Bronchial epithelial cell (primary cell): Measurements from ENCODE around the gene UBE2E3. TPM values are rescaled to one million over a fixed set of nuclear protein-coding genes. Genes with fewer than 3 reads are reported as not detected.

Experiments used
- DNase-seq: peaks from one replicate; pipeline ENCODE4 v3.0.0-alpha.2; 2010; ENCODE audit warnings: low read depth
- FAIRE-seq: peaks from 2 replicates; lab custom pipeline; 2011; peaks lifted over from hg19 to GRCh38; lab: Jason Lieb, UNC
- H3K27me3 ChIP-seq: 2 replicates; pipeline ENCODE4 v1.5.1; 2011; ENCODE audit warnings: low read length; ENCODE audit not compliant: control insufficient read depth, insufficient read depth
- H3K36me3 ChIP-seq: 2 replicates; pipeline ENCODE4 v1.5.1; 2011; ENCODE audit warnings: low read length; ENCODE audit not compliant: control insufficient read depth, insufficient read depth
- H3K4me3 ChIP-seq: 2 replicates; pipeline ENCODE4 v1.5.1; 2011; ENCODE audit warnings: mild to moderate bottlenecking, low read depth, low read length, control low read depth
- CTCF ChIP-seq: IDR thresholded peaks from 2 replicates; pipeline ENCODE4 v1.5.1; 2011; ENCODE audit warnings: mild to moderate bottlenecking, moderate library complexity, low read length, control low read depth, inconsistent platforms; ENCODE audit not compliant: insufficient read depth, severe bottlenecking
- total RNA-seq: library from RNA; depleted of rRNA; stranded (reverse); fragments of >200 nt; gene quantifications from 2 replicates; pipeline ENCODE4 v1.2.1, GENCODE V29; 2014

Gene UBE2E3
- total RNA-seq, 1 donor from 2014 or later, result 27.4 TPM

- TF ChIP-seq CTCF, result no peak
- Histone ChIP-seq H3K4me3 (peak overlapping the region; percentile 49), H3K27me3 (no peaks in the 10 kb centered on the region), H3K36me3 (no peaks in the 10 kb centered on the region)
- DNase-seq (peak; percentile 47), FAIRE-seq (no peak)
These were observed 822 bp downstream of the UBE2E3 start for GRCh38 chr2:180980943-180981911.

- peak; percentile 60 for DNase-seq
- FAIRE-seq, result no peak
- H3K4me3 ChIP-seq, result no peak overlapping the region
- H3K36me3 ChIP-seq, result no peaks in the 10 kb centered on the region
- peak; percentile 27 for TF ChIP-seq CTCF
- H3K27me3 ChIP-seq, result no peaks in the 10 kb centered on the region
These were observed 3.2 kb downstream of the UBE2E3 start for GRCh38 chr2:180983468-180984242.

GRCh38 chr2:180985771-180986395, 5.5 kb downstream of the UBE2E3 start:
- no peak overlapping the region for H3K4me3 ChIP-seq
- H3K27me3 ChIP-seq, result no peaks in the 10 kb centered on the region
- DNase-seq (no peak), FAIRE-seq (no peak)
- no peaks in the 10 kb centered on the region for H3K36me3 ChIP-seq
- TF ChIP-seq CTCF, result no peak

GRCh38 chr2:180987146-180987545, 6.7 kb downstream of the UBE2E3 start:
- TF ChIP-seq CTCF, result no peak
- no peak overlapping the region for H3K4me3 ChIP-seq
- FAIRE-seq (no peak), DNase-seq (no peak)
- H3K27me3 ChIP-seq, result no peaks in the 10 kb centered on the region
- H3K36me3 ChIP-seq, result peaks cover 2% of the 10 kb centered on the region

- no peaks in the 10 kb centered on the region for H3K27me3 ChIP-seq
- TF ChIP-seq CTCF, result no peak
- no peak for FAIRE-seq
- H3K36me3 ChIP-seq, result peaks cover 2% of the 10 kb centered on the region
- H3K4me3 ChIP-seq, result no peak overlapping the region
- DNase-seq, result peak; percentile 87
These were observed 9.9 kb downstream of the UBE2E3 start for GRCh38 chr2:180990337-180990736.
